Heart right ventricle (tissue), 16 donors: Measurements from ENCODE around the gene IER5. TPM values are rescaled to one million over a fixed set of nuclear protein-coding genes. Genes with fewer than 3 reads are reported as not detected.

Experiments
- ATAC-seq, 8 donors: fragments of 200-7000 bp; cut with Tn5 transposase; one replicate each; pipeline ENCODE4 v1.9.1; 2020; ENCODE audit warnings: mild to moderate bottlenecking in 8 of 8, moderate library complexity in 8 of 8, moderate number of reproducible peaks in 1 of 8
- DNase-seq, 2 donors: peaks; one replicate each; pipeline ENCODE4 v3.0.0-alpha.2; 2020
- H3K27ac ChIP-seq, 10 donors: fragments of 200-600 bp; sonication (generic) in 2 of 10; one replicate each; pipeline versions ENCODE4 v1.5.0 to v1.8.0; 2020 to 2022; ENCODE audit warnings: mild to moderate bottlenecking in 3 of 10
- H3K27me3 ChIP-seq, 7 donors: fragments of 200-600 bp; one replicate each; pipeline ENCODE4 v1.8.0; 2021 to 2022; ENCODE audit warnings: mild to moderate bottlenecking in 2 of 7
- H3K36me3 ChIP-seq, 9 donors: fragments of 200-600 bp; sonication (generic) in 1 of 9; one replicate each; pipeline versions ENCODE4 v1.5.0 to v1.8.0; 2020 to 2022; ENCODE audit warnings: mild to moderate bottlenecking in 2 of 9
- H3K4me1 ChIP-seq, 9 donors: fragments of 200-600 bp; sonication (generic) in 1 of 9; one replicate each; pipeline versions ENCODE4 v1.5.0 to v1.8.0; 2020 to 2022; ENCODE audit warnings: mild to moderate bottlenecking in 4 of 9
- H3K4me3 ChIP-seq, 10 donors: fragments of 200-600 bp; sonication (generic) in 2 of 10; one replicate each; pipeline versions ENCODE4 v1.5.0 to v1.8.0; 2020 to 2022; ENCODE audit warnings: mild to moderate bottlenecking in 7 of 10, moderate library complexity in 2 of 10
- H3K9me3 ChIP-seq, 11 donors: fragments of 200-600 bp in 10 of 11; sonication (generic) in 2 of 11; one replicate each; pipeline versions ENCODE4 v1.5.0 to v1.8.0; 2013 to 2022; ENCODE audit warnings: mild to moderate bottlenecking in 2 of 11, control low read depth in 1 of 11, moderate library complexity in 1 of 11
- whole genome bisulfite sequencing, 2 donors: extraction: QIAGEN DNeasy Blood & Tissue Kit; methylation state at CpG; one replicate each; pipeline ENCODE4 v1.1.7; 2013; ENCODE audit warnings: inconsistent platforms in 1 of 2; 5-methylcytosine and 5-hydroxymethylcytosine counted together
- intact Hi-C, 10 donors: fragments of 100-400 bp; cut with DNase I; formaldehyde crosslinking; loops; one replicate each; pipeline versions ENCODE4 v1.11.1 to v1.14.2; 2022
- polyA plus RNA-seq, 2 donors: library from polyadenylated mRNA; stranded (reverse); fragments of 200-250 nt; gene quantifications; one replicate each; pipeline ENCODE4 v1.2.3, GENCODE V29; 2013
- total RNA-seq, 10 donors: library from RNA; stranded (reverse); fragmentation: NEBNext Ultra II Directional in 3 of 10; extraction: Animal tissue kit (Norgen Biotek cat#: 25700) in 3 of 10; gene quantifications; one replicate each; pipeline versions ENCODE4 v1.2.1 to v1.2.4, GENCODE V29; 2021 to 2023
- TF ChIP-seq, protein P1 (sequence below), 9 donors: fragments of 200-600 bp; sonication (generic) in 2 of 9; IDR thresholded peaks; one replicate each; pipeline versions ENCODE4 v1.5.0 to v1.8.0; 2021 to 2022; ENCODE audit warnings: antibody characterized with exemption in 9 of 9, mild to moderate bottlenecking in 5 of 9, moderate library complexity in 1 of 9
- donor health status: Arrhythmogenic right ventricular cardiomyopathy.
- donor health status: ischemic (EF 13 %, LVEDD 7.1; RV severe dilation, severe dysfunction).
- donor health status: healthy with polysubstance abuse.
- donor health status: DM: no; HTN: yes; CAD: no.
- donor health status: DM: no; HTN: no; CAD: no.
- donor health status: ischemic (EF 25% LVEDD 6.9; RV normal size, moderate dysfunction).
- donor health status: ischemic (EF 25% LVEDD 5.7; RV mildly dilated, moderate dysfunction).
- donor health status: healthy.
- donor health status: DM: yes; HTN: yes; CAD: no.
- donor health status: Ischemic cardiomyopathy.
- donor health status: ischemic (EF 35%, LVEDD 5.7; RV mildly dilated, moderate dysfunction).
- donor health status: nonischemic (EF 11% LVEDD 7.7; RV severe dilation, severe dysfunction).
- donor health status: DM: yes; HTN: yes; CAD: no.
- donor health status: PGD.
- donor health status: ischemic (EF 29% LVEDD 5.4; RV normal size, mild dysfunction).
- donor health status: nonischemic (EF 23%, LVEDD 6.1; RV moderate dilation, normal function).

The IER5 gene
- total and polyA plus RNA-seq, 12 donors = 10.7 to 87.5 (median 18.7) TPM

GRCh38 chr1:181108304-181108867 lies 19.9 kb downstream of the IER5 start:
- DNase-seq (no peak), ATAC-seq (no peak)
- Histone ChIP-seq H3K36me3 (no peaks in the 10 kb centered on the region), H3K9me3 (no peaks in the 10 kb centered on the region), H3K4me1 (peaks cover 14 to 67% (median 54%) of the 10 kb centered on the region in 9 donors), H3K4me3 (no peak overlapping the region), H3K27ac (no peak overlapping the region), H3K27me3 (no peaks in the 10 kb centered on the region)
- TF ChIP-seq, protein P1, sequence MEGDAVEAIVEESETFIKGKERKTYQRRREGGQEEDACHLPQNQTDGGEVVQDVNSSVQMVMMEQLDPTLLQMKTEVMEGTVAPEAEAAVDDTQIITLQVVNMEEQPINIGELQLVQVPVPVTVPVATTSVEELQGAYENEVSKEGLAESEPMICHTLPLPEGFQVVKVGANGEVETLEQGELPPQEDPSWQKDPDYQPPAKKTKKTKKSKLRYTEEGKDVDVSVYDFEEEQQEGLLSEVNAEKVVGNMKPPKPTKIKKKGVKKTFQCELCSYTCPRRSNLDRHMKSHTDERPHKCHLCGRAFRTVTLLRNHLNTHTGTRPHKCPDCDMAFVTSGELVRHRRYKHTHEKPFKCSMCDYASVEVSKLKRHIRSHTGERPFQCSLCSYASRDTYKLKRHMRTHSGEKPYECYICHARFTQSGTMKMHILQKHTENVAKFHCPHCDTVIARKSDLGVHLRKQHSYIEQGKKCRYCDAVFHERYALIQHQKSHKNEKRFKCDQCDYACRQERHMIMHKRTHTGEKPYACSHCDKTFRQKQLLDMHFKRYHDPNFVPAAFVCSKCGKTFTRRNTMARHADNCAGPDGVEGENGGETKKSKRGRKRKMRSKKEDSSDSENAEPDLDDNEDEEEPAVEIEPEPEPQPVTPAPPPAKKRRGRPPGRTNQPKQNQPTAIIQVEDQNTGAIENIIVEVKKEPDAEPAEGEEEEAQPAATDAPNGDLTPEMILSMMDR (IDR thresholded peaks at IDR 0.05) = no peak
- WGBS, 2 donors = 85% methylated on average over 7 of the region's 7 CpGs
- intact Hi-C loops = loop anchor here in 1 of 10 donors (5.0 kb wide), 1 partner anchor 34 kb away; no protein-coding TSS in a partner anchor

DNA sequence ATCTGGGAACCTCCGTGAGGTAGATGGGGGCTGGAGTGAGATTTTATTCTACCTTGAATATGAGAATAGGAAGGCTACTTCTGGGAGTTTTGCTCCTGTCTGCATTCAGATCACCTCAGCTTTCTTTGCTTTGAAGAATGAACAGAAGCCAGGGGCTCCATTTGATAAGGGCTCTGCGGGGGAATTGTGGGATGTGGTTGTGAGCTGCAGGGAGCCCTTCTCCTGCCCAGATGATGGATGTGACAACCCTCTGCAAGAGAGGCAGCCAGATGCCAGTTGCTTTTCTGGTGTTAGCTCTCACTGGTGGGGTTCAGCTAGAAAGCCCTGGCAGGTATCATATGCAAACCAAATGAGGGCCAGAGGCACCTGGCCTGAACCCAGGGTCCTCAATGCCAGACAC lies 21.5 kb downstream of the IER5 start:
- Histone ChIP-seq H3K27me3 (no peaks in the 10 kb centered on the region), H3K4me3 (no peak overlapping the region), H3K27ac (no peak overlapping the region), H3K9me3 (no peaks in the 10 kb centered on the region), H3K36me3 (no peaks in the 10 kb centered on the region), H3K4me1 (peaks cover 14 to 56% (median 47%) of the 10 kb centered on the region in 9 donors)
- intact Hi-C loops = no loop called here
- ATAC-seq = no peak
- DNase-seq = no peak
- 93 to 94% methylated on average over 2 of the region's 2 CpGs for WGBS, 2 donors
- TF ChIP-seq, protein P1 (IDR thresholded peaks at IDR 0.05) = no peak

GRCh38 chr1:181111559-181111958 lies 23.1 kb downstream of the IER5 start:
- Histone ChIP-seq H3K27me3 (no peaks in the 10 kb centered on the region), H3K36me3 (no peaks in the 10 kb centered on the region), H3K27ac (peak overlapping the region in 1 of 10 donors; percentile 4), H3K9me3 (no peaks in the 10 kb centered on the region), H3K4me1 (peaks cover 11 to 45% (median 36%) of the 10 kb centered on the region in 9 donors), H3K4me3 (no peak overlapping the region)
- intact Hi-C loops = no loop called here
- ATAC-seq = no peak
- 94 to 95% methylated on average over 3 of the region's 3 CpGs for WGBS, 2 donors
- TF ChIP-seq, protein P1 (IDR thresholded peaks at IDR 0.05) = no peak
- DNase-seq = no peak

DNA sequence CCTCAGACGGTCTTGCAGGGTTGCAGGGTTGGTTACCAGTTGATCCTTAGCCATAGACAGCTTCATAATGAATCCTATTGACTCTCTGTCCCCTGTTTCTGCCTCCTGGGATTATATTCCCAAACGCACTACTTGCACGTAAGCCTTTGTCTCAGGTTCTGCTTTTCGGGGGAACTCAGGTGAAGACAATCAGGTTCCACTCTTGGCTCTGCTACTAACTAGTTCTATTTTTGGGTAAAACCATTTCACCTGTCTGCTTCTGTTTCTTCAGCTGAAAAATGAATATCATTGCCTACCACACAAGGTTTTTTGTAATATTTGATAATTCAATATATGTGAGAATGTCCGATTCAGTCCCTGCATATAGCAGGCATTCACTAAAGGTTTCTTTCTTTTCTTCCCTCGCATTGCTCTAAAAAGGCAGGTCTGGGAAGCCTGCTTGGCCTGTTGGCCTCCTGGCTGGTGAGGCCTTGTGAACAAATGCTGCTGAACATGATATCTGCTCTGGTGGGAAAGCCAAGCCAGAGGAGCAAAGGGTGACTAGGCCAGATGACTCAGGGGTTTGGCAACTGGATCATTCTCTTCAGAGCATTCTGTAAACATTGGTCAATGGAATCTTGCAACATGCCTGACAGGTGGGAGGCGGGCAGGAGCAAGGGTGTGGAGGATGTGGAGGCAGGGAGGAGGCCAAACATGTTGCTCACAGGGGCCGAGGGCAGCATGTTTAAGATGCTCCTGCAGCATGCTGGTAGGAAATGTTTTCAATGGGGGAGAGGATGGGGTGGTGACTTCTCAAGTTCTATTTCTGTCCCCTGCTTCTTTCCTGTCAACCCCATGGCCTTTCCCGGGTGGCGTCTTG lies 23.8 kb downstream of the IER5 start:
- Histone ChIP-seq H3K9me3 (no peaks in the 10 kb centered on the region), H3K27ac (peak overlapping the region in 8 of 10 donors; percentile 16 to 65 (median 48)), H3K36me3 (no peaks in the 10 kb centered on the region), H3K4me3 (no peak overlapping the region), H3K4me1 (peaks cover 11 to 39% (median 29%) of the 10 kb centered on the region in 9 donors), H3K27me3 (no peaks in the 10 kb centered on the region)
- TF ChIP-seq, protein P1 (IDR thresholded peaks at IDR 0.05) = no peak
- WGBS, 2 donors = 67 to 81% methylated on average over 10 of the region's 10 CpGs
- ATAC-seq = peak; percentile 60 to 93 (median 78)
- intact Hi-C loops = no loop called here
- peak; percentile 48 to 60 for DNase-seq
